ENCODE data around the gene NKX6-2. TPM values are rescaled to one million over a fixed set of nuclear protein-coding genes. Genes with fewer than 3 reads are reported as not detected.

The NKX6-2 gene
- total and polyA plus RNA-seq, 10 of the 15 experiments (the other 5 are each of a cell fraction or from before 2014, with no cell fraction given): 0.45 to 1.8 TPM; not detected in 8

GRCh38 chr10:132814469-132814856 is 28.5 kb upstream of the NKX6-2 start:
- H2AFZ ChIP-seq (ENCODE audit: control insufficient read depth, low read depth, low read length): no peak overlapping the region
- RAD21 ChIA-PET (ENCODE audit: unreplicated experiment): no interaction called here
- no peak for FAIRE-seq
- CTCF ChIA-PET: no interaction called here
- H3K36me3 ChIP-seq (ENCODE audit: control insufficient read depth in 2 of 2, insufficient read depth in 2 of 2, low read length in 1 of 2): no peaks in the 10 kb centered on the region
- no peak overlapping the region for H3K27ac ChIP-seq (ENCODE audit: control insufficient read depth, insufficient read depth)
- no TSS peak for BruUV-seq (replicated peaks)
- SMC1A ChIA-PET (ENCODE audit: uncharacterized antibody, unreplicated experiment): no interaction called here
- no peaks in the 10 kb centered on the region for H4K20me1 ChIP-seq (ENCODE audit: control insufficient read depth, insufficient read depth)
- no peak overlapping the region for H3K4me3 ChIP-seq
- POLR2A ChIA-PET: no interaction called here
- H3K9me3 ChIP-seq (replicated peaks; ENCODE audit: control insufficient read depth, insufficient read depth, low read length): no peaks in the 10 kb centered on the region; the same call in 2 of the 3 replicates
- no peaks in the 10 kb centered on the region for H3K27me3 ChIP-seq (replicated peaks in 1 of 2; ENCODE audit: control insufficient read depth in 2 of 2, insufficient read depth in 2 of 2, low read length in 1 of 2)
- ATAC-seq: no peak
- no peaks in the 10 kb centered on the region for H3K79me2 ChIP-seq (ENCODE audit: control insufficient read depth, insufficient read depth, low read length)
- no peak overlapping the region for H3K4me2 ChIP-seq (ENCODE audit: control insufficient read depth, insufficient read depth)
- H3K9ac ChIP-seq (ENCODE audit: control insufficient read depth, insufficient read depth, low read length): no peak overlapping the region
- no peak for TF ChIP-seq SUPT20H (IDR thresholded peaks at IDR 0.05; ENCODE audit: borderline replicate concordance, control insufficient read depth, low read depth, low read length)
- no peak for TF ChIP-seq FOS (IDR thresholded peaks at IDR 0.05; ENCODE audit: borderline replicate concordance, extremely low read depth, insufficient read length)
- TF ChIP-seq NFXL1 (IDR thresholded peaks at IDR 0.05; ENCODE audit: borderline replicate concordance): no peak
- no peak for TF ChIP-seq ZNF217 (IDR thresholded peaks at IDR 0.05)
- TF ChIP-seq MEF2B (IDR thresholded peaks at IDR 0.05; ENCODE audit: partially characterized antibody, poor library complexity, severe bottlenecking): no peak
- TF ChIP-seq NFYB (IDR thresholded peaks at IDR 0.05; ENCODE audit: insufficient read depth, low read depth, low read length): no peak
- TF ChIP-seq IKZF2 (IDR thresholded peaks at IDR 0.05): no peak
- TF ChIP-seq, protein P1, sequence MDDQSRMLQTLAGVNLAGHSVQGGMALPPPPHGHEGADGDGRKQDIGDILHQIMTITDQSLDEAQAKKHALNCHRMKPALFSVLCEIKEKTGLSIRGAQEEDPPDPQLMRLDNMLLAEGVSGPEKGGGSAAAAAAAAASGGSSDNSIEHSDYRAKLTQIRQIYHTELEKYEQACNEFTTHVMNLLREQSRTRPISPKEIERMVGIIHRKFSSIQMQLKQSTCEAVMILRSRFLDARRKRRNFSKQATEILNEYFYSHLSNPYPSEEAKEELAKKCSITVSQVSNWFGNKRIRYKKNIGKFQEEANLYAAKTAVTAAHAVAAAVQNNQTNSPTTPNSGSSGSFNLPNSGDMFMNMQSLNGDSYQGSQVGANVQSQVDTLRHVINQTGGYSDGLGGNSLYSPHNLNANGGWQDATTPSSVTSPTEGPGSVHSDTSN (IDR thresholded peaks at IDR 0.05; ENCODE audit: insufficient replicate concordance, low read depth, low read length): no peak
- no peak for TF ChIP-seq FOXM1 (IDR thresholded peaks at IDR 0.05; ENCODE audit: low read depth, low read length)
- TF ChIP-seq POU2F2 (IDR thresholded peaks at IDR 0.05; ENCODE audit: borderline replicate concordance, low read depth, low read length): no peak
- TF ChIP-seq ZBTB11 (CRISPR knock-in tag; IDR thresholded peaks at IDR 0.05): no peak
- no peak for TF ChIP-seq ATF7 (IDR thresholded peaks at IDR 0.05; ENCODE audit: low read depth)
- TF ChIP-seq BRCA1 (IDR thresholded peaks at IDR 0.05; ENCODE audit: low read depth, low read length): no peak
- TF ChIP-seq LARP7 (IDR thresholded peaks at IDR 0.05): no peak
- no peak for TF ChIP-seq ZNF274 (IDR thresholded peaks at IDR 0.05; ENCODE audit: insufficient read depth, insufficient read length)
- TF ChIP-seq SMAD1 (IDR thresholded peaks at IDR 0.05; ENCODE audit: low read depth, partially characterized antibody): no peak
- TF ChIP-seq EED (IDR thresholded peaks at IDR 0.05; ENCODE audit: low read depth): no peak
- TF ChIP-seq, protein P2, sequence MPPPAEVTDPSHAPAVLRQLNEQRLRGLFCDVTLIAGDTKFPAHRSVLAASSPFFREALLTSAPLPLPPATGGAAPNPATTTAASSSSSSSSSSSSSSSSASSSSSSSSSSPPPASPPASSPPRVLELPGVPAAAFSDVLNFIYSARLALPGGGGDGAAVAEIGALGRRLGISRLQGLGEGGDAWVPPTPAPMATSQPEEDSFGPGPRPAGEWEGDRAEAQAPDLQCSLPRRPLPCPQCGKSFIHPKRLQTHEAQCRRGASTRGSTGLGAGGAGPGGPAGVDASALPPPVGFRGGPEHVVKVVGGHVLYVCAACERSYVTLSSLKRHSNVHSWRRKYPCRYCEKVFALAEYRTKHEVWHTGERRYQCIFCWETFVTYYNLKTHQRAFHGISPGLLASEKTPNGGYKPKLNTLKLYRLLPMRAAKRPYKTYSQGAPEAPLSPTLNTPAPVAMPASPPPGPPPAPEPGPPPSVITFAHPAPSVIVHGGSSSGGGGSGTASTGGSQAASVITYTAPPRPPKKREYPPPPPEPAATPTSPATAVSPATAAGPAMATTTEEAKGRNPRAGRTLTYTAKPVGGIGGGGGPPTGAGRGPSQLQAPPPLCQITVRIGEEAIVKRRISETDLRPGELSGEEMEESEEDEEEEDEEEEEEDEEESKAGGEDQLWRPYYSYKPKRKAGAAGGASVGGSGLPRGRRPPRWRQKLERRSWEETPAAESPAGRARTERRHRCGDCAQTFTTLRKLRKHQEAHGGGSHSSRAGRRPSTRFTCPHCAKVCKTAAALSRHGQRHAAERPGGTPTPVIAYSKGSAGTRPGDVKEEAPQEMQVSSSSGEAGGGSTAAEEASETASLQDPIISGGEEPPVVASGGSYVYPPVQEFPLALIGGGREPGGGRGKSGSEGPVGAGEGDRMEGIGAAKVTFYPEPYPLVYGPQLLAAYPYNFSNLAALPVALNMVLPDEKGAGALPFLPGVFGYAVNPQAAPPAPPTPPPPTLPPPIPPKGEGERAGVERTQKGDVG (CRISPR knock-in tag; IDR thresholded peaks at IDR 0.05): no peak
- intact Hi-C loops (cut with micrococcal nuclease; ENCODE audit: unreplicated experiment) (no loop called here), in situ Hi-C loops (cut with MboI) (no loop called here)
- 35% methylated on average over 16 of the region's 16 CpGs for WGBS (ENCODE audit: insufficient coverage, insufficient replicate concordance, low lambda C conversion rate, missing lambda C conversion rate)
- H3K4me1 ChIP-seq (ENCODE audit: control insufficient read depth, insufficient read depth, low read length): no peaks in the 10 kb centered on the region
- no peak for DNase-seq (ENCODE audit: low read depth, low spot score)

Measured in GM12878 (cell line).